Keratinocyte (primary cell): ENCODE data around the gene CAMKMT. TPM values are rescaled to one million over a fixed set of nuclear protein-coding genes. Genes with fewer than 3 reads are reported as not detected.

Experiments used
- DNase-seq: peaks from one replicate; pipeline ENCODE4 v3.0.0-alpha.2; 2011; ENCODE audit warnings: low read depth, missing footprints, low spot score
- FAIRE-seq: peaks from 2 replicates; lab custom pipeline; 2011; peaks lifted over from hg19 to GRCh38; lab: Jason Lieb, UNC
- H2AFZ ChIP-seq: 2 replicates; pipeline ENCODE4 v1.6.0; 2012; ENCODE audit warnings: low read length, control low read depth, inconsistent platforms; ENCODE audit not compliant: control insufficient read depth
- H3K27ac ChIP-seq: 2 replicates; pipeline ENCODE4 v1.5.1; 2011; ENCODE audit warnings: low read length; ENCODE audit not compliant: control insufficient read depth, insufficient read depth
- H3K27me3 ChIP-seq: 3 replicates; pipeline ENCODE4 v1.6.0; 2011; ENCODE audit warnings: low read length; ENCODE audit not compliant: control insufficient read depth, insufficient read depth; ENCODE audit errors: extremely low read depth
- H3K36me3 ChIP-seq, 2 experiments: 2 replicates in 1 of 2; 3 replicates in 1 of 2; pipeline ENCODE4 v1.5.1; 2011; ENCODE audit warnings: low read length in 2 of 2, mild to moderate bottlenecking in 1 of 2; ENCODE audit not compliant: control insufficient read depth in 2 of 2, insufficient read depth in 2 of 2; ENCODE audit errors: extremely low read depth in 1 of 2
- H3K4me1 ChIP-seq: 3 replicates; pipeline ENCODE4 v1.5.1; 2011; ENCODE audit warnings: low read length; ENCODE audit not compliant: control insufficient read depth, insufficient read depth; ENCODE audit errors: extremely low read depth
- H3K4me2 ChIP-seq: 3 replicates; pipeline ENCODE4 v1.6.0; 2011; ENCODE audit warnings: low read depth, low read length; ENCODE audit not compliant: control insufficient read depth, insufficient read depth; ENCODE audit errors: extremely low read depth
- H3K4me3 ChIP-seq, 3 experiments: fragments of 200-600 bp in 1 of 3; sonication (generic) in 1 of 3; 2 replicates in 2 of 3; 3 replicates in 1 of 3; pipeline ENCODE4 v1.5.1; 2011 to 2016; ENCODE audit warnings: low read length in 3 of 3, mild to moderate bottlenecking in 3 of 3, control low read depth in 2 of 3, inconsistent platforms in 1 of 3, low read depth in 1 of 3, mixed read lengths in 1 of 3, mixed run types in 1 of 3, moderate library complexity in 1 of 3; ENCODE audit not compliant: control insufficient read depth in 2 of 3, insufficient read depth in 2 of 3; ENCODE audit errors: extremely low read depth in 1 of 3
- H3K79me2 ChIP-seq: 2 replicates; pipeline ENCODE4 v1.6.0; 2012; ENCODE audit warnings: low read length; ENCODE audit not compliant: control insufficient read depth, insufficient read depth
- H3K9ac ChIP-seq: 3 replicates; pipeline ENCODE4 v1.6.0; 2011; ENCODE audit warnings: low read length; ENCODE audit not compliant: control insufficient read depth, insufficient read depth; ENCODE audit errors: extremely low read depth
- H3K9me1 ChIP-seq: 3 replicates; pipeline ENCODE4 v1.6.0; 2011; ENCODE audit warnings: low read length; ENCODE audit not compliant: control insufficient read depth, insufficient read depth; ENCODE audit errors: extremely low read depth
- H3K9me3 ChIP-seq: 2 replicates; pipeline ENCODE4 v1.5.1; 2012; ENCODE audit warnings: low read depth, low read length; ENCODE audit not compliant: control insufficient read depth
- H4K20me1 ChIP-seq: 3 replicates; pipeline ENCODE4 v1.6.0; 2011; ENCODE audit warnings: low read length; ENCODE audit not compliant: control insufficient read depth, insufficient read depth; ENCODE audit errors: extremely low read depth
- EZH2 ChIP-seq: IDR thresholded peaks from one replicate; pipeline ENCODE4 v1.6.1; 2012; ENCODE audit warnings: inconsistent platforms, mild to moderate bottlenecking, low read length, moderate library complexity
- dilution Hi-C: fragments of 300-500 bp; cut with MboI; formaldehyde crosslinking; loops from one replicate; pipeline ENCODE4 v1.7.0; 2020; ENCODE audit warnings: low sequenced_read_pairs; ENCODE audit not compliant: extremely low pct_ligation_motif_present
- polyA plus RNA-seq, 5 experiments: library from polyadenylated mRNA; depleted of rRNA in 3 of 5; stranded (reverse) in 3 of 5; stranded (forward) in 1 of 5; unstranded in 1 of 5; fragments of >200 nt; gene quantifications; 1 replicate in 1 of 5; 2 replicates in 3 of 5; 3 replicates in 1 of 5; pipeline versions ENCODE4 v1.2.1 to v1.2.3, GENCODE V29; 2011 to 2012; ENCODE audit warnings: missing spikeins in 2 of 5, low read depth in 1 of 5, low replicate concordance in 1 of 5
- TF ChIP-seq, protein P1 (sequence below), 3 experiments: IDR thresholded peaks in 1 of 3; conservative IDR thresholded peaks in 1 of 3; optimal IDR thresholded peaks in 1 of 3; 2 replicates in 2 of 3; 3 replicates in 1 of 3; pipeline versions ENCODE3 to v1.5.1; 2011; ENCODE audit warnings: low read length in 3 of 3, mild to moderate bottlenecking in 3 of 3, moderate library complexity in 2 of 3, control low read depth in 1 of 3, inconsistent platforms in 1 of 3; ENCODE audit not compliant: insufficient read depth in 2 of 3; ENCODE audit errors: extremely low read depth in 1 of 3

The CAMKMT gene
- polyA plus RNA-seq, 1 donor (not counting 4 experiments of a cell fraction or from before 2014, with no cell fraction given): 9.9 TPM

- H3K4me1 ChIP-seq: peaks cover 46% of the 10 kb centered on the region
- H3K27me3 ChIP-seq: no peaks in the 10 kb centered on the region
- H3K9me1 ChIP-seq: no peaks in the 10 kb centered on the region
- no peak overlapping the region for H3K4me2 ChIP-seq
- FAIRE-seq (no peak), DNase-seq (no peak)
- H3K27ac ChIP-seq: no peak overlapping the region
- no peak overlapping the region for H3K4me3 ChIP-seq
- H3K9ac ChIP-seq: no peak overlapping the region
- dilution Hi-C loops: no loop called here
- no peaks in the 10 kb centered on the region for H3K9me3 ChIP-seq
- H4K20me1 ChIP-seq: no peaks in the 10 kb centered on the region
- TF ChIP-seq, protein P1, sequence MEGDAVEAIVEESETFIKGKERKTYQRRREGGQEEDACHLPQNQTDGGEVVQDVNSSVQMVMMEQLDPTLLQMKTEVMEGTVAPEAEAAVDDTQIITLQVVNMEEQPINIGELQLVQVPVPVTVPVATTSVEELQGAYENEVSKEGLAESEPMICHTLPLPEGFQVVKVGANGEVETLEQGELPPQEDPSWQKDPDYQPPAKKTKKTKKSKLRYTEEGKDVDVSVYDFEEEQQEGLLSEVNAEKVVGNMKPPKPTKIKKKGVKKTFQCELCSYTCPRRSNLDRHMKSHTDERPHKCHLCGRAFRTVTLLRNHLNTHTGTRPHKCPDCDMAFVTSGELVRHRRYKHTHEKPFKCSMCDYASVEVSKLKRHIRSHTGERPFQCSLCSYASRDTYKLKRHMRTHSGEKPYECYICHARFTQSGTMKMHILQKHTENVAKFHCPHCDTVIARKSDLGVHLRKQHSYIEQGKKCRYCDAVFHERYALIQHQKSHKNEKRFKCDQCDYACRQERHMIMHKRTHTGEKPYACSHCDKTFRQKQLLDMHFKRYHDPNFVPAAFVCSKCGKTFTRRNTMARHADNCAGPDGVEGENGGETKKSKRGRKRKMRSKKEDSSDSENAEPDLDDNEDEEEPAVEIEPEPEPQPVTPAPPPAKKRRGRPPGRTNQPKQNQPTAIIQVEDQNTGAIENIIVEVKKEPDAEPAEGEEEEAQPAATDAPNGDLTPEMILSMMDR (optimal IDR thresholded peaks at IDR 0.05 in 1 of 3, IDR thresholded peaks at IDR 0.05 in 1 of 3, conservative IDR thresholded peaks at IDR 0.05 in 1 of 3; ENCODE audit: extremely low read depth in 1 of 3, insufficient read depth in 2 of 3, low read length in 3 of 3): no peak
- no peak for TF ChIP-seq EZH2
- no peak overlapping the region for H2AFZ ChIP-seq
- no peaks in the 10 kb centered on the region for H3K79me2 ChIP-seq
- H3K36me3 ChIP-seq: no peaks in the 10 kb centered on the region
These were observed 212.2 kb downstream of the CAMKMT start for GRCh38 chr2:44573996-44574395.

GRCh38 chr2:44578471-44579093 lies 216.8 kb downstream of the CAMKMT start:
- dilution Hi-C loops: no loop called here
- DNase-seq: peak; percentile 68
- TF ChIP-seq, protein P1 (optimal IDR thresholded peaks at IDR 0.05 in 1 of 3, IDR thresholded peaks at IDR 0.05 in 1 of 3, conservative IDR thresholded peaks at IDR 0.05 in 1 of 3; ENCODE audit: extremely low read depth in 1 of 3, insufficient read depth in 2 of 3, low read length in 3 of 3): no peak
- TF ChIP-seq EZH2: no peak
- no peaks in the 10 kb centered on the region for H3K36me3 ChIP-seq
- H3K27me3 ChIP-seq: no peaks in the 10 kb centered on the region
- H3K4me3 ChIP-seq: peak overlapping the region in 2 of 3 experiments; percentile 31 to 53
- H3K9ac ChIP-seq: peak overlapping the region; percentile 10
- H3K79me2 ChIP-seq: no peaks in the 10 kb centered on the region
- H3K4me1 ChIP-seq: peaks cover 35% of the 10 kb centered on the region
- H4K20me1 ChIP-seq: no peaks in the 10 kb centered on the region
- H3K9me3 ChIP-seq: no peaks in the 10 kb centered on the region
- H3K4me2 ChIP-seq: peak overlapping the region; percentile 80
- peak; percentile 78 for FAIRE-seq
- peak overlapping the region; percentile 62 for H3K27ac ChIP-seq
- no peaks in the 10 kb centered on the region for H3K9me1 ChIP-seq
- H2AFZ ChIP-seq: no peak overlapping the region
